Measurements from ENCODE around the gene ZSWIM9. TPM values are rescaled to one million over a fixed set of nuclear protein-coding genes. Genes with fewer than 3 reads are reported as not detected.

ZSWIM9 gene
- total and polyA plus RNA-seq, 4 donors: 0.25 to 2.5 (median 1.6) TPM

DNA sequence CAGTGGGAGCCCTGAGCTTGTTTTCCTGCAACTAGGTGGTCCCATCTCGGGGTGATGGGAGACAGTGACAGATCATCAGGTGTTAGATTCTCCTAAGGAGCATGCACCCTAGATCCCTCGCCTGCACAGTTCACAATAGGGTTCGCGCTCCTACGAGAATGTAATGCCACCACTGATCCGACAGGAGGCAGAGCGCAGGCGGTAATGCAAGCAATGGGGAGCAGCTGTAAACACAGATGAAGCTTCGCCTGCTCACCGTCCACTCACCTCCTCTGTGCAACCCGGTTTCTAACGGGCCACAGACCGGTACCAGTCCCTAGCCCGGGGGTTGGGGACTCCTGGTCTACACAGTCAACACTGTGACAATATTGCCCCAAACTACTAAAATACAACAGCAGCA lies 46.5 kb downstream of the ZSWIM9 start:
- Histone ChIP-seq H3K4me1 (ENCODE audit: control insufficient read depth in 4 of 4, insufficient read depth in 4 of 4, low read length in 3 of 4) (no peaks in the 10 kb centered on the region), H3K36me3 (ENCODE audit: control insufficient read depth in 4 of 4, insufficient read depth in 3 of 4, low read depth in 1 of 4, low read length in 3 of 4) (peaks cover 1 to 27% (median 6%) of the 10 kb centered on the region in 4 donors), H3K9ac (ENCODE audit: low read depth in 1 of 2, low read length in 2 of 2) (no peak overlapping the region), H3K27ac (ENCODE audit: low read depth in 1 of 2, low read length in 2 of 2) (no peak overlapping the region), H3K27me3 (ENCODE audit: control insufficient read depth in 4 of 4, insufficient read depth in 4 of 4, low read length in 3 of 4) (no peaks in the 10 kb centered on the region), H3K9me3 (ENCODE audit: control insufficient read depth in 4 of 4, low read length in 3 of 4) (no peaks in the 10 kb centered on the region), H3K4me3 (ENCODE audit: low read depth in 1 of 3, low read length in 3 of 3) (no peak overlapping the region)
- DNase-seq (ENCODE audit: low spot score): no peak
- TF ChIP-seq RAD21 (IDR thresholded peaks at IDR 0.05): no peak
- no peak for TF ChIP-seq SP1 (IDR thresholded peaks at IDR 0.05)
- TF ChIP-seq, protein P1, sequence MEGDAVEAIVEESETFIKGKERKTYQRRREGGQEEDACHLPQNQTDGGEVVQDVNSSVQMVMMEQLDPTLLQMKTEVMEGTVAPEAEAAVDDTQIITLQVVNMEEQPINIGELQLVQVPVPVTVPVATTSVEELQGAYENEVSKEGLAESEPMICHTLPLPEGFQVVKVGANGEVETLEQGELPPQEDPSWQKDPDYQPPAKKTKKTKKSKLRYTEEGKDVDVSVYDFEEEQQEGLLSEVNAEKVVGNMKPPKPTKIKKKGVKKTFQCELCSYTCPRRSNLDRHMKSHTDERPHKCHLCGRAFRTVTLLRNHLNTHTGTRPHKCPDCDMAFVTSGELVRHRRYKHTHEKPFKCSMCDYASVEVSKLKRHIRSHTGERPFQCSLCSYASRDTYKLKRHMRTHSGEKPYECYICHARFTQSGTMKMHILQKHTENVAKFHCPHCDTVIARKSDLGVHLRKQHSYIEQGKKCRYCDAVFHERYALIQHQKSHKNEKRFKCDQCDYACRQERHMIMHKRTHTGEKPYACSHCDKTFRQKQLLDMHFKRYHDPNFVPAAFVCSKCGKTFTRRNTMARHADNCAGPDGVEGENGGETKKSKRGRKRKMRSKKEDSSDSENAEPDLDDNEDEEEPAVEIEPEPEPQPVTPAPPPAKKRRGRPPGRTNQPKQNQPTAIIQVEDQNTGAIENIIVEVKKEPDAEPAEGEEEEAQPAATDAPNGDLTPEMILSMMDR (IDR thresholded peaks at IDR 0.05; ENCODE audit: low read depth, low read length, missing input control): no peak
- no peak for TF ChIP-seq EGR1 (IDR thresholded peaks at IDR 0.05; ENCODE audit: low read depth in 2 of 2)
- no peak for TF ChIP-seq FOXA1 (IDR thresholded peaks at IDR 0.05)
- TF ChIP-seq RXRA (IDR thresholded peaks at IDR 0.05): no peak
- TF ChIP-seq, protein P2, sequence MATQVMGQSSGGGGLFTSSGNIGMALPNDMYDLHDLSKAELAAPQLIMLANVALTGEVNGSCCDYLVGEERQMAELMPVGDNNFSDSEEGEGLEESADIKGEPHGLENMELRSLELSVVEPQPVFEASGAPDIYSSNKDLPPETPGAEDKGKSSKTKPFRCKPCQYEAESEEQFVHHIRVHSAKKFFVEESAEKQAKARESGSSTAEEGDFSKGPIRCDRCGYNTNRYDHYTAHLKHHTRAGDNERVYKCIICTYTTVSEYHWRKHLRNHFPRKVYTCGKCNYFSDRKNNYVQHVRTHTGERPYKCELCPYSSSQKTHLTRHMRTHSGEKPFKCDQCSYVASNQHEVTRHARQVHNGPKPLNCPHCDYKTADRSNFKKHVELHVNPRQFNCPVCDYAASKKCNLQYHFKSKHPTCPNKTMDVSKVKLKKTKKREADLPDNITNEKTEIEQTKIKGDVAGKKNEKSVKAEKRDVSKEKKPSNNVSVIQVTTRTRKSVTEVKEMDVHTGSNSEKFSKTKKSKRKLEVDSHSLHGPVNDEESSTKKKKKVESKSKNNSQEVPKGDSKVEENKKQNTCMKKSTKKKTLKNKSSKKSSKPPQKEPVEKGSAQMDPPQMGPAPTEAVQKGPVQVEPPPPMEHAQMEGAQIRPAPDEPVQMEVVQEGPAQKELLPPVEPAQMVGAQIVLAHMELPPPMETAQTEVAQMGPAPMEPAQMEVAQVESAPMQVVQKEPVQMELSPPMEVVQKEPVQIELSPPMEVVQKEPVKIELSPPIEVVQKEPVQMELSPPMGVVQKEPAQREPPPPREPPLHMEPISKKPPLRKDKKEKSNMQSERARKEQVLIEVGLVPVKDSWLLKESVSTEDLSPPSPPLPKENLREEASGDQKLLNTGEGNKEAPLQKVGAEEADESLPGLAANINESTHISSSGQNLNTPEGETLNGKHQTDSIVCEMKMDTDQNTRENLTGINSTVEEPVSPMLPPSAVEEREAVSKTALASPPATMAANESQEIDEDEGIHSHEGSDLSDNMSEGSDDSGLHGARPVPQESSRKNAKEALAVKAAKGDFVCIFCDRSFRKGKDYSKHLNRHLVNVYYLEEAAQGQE (IDR thresholded peaks at IDR 0.05): no peak
- no peak for TF ChIP-seq YY1 (IDR thresholded peaks at IDR 0.05)
- TF ChIP-seq MAX (IDR thresholded peaks at IDR 0.05): no peak
- no peak for TF ChIP-seq JUND (IDR thresholded peaks at IDR 0.05)
- no peak for TF ChIP-seq TAF1 (conservative IDR thresholded peaks at IDR 0.05)
- TF ChIP-seq NR2F2 (IDR thresholded peaks at IDR 0.05): no peak
- TF ChIP-seq, protein P3, sequence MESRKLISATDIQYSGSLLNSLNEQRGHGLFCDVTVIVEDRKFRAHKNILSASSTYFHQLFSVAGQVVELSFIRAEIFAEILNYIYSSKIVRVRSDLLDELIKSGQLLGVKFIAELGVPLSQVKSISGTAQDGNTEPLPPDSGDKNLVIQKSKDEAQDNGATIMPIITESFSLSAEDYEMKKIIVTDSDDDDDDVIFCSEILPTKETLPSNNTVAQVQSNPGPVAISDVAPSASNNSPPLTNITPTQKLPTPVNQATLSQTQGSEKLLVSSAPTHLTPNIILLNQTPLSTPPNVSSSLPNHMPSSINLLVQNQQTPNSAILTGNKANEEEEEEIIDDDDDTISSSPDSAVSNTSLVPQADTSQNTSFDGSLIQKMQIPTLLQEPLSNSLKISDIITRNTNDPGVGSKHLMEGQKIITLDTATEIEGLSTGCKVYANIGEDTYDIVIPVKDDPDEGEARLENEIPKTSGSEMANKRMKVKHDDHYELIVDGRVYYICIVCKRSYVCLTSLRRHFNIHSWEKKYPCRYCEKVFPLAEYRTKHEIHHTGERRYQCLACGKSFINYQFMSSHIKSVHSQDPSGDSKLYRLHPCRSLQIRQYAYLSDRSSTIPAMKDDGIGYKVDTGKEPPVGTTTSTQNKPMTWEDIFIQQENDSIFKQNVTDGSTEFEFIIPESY (IDR thresholded peaks at IDR 0.05): no peak
- no peak for TF ChIP-seq HNF4A (conservative IDR thresholded peaks at IDR 0.05)
- no peak for TF ChIP-seq ATF3 (IDR thresholded peaks at IDR 0.05)
- no peak for TF ChIP-seq HNF4G (IDR thresholded peaks at IDR 0.05)
- no peak for TF ChIP-seq FOXA2 (IDR thresholded peaks at IDR 0.05)
- 88% methylated on average over 14 of the region's 14 CpGs for WGBS

- WGBS: 94% methylated on average over 6 of the region's 6 CpGs
- H3K9ac ChIP-seq (ENCODE audit: low read depth in 1 of 2, low read length in 2 of 2): no peak overlapping the region
- H3K4me1 ChIP-seq (ENCODE audit: control insufficient read depth in 4 of 4, insufficient read depth in 4 of 4, low read length in 3 of 4): no peaks in the 10 kb centered on the region
- H3K4me3 ChIP-seq (ENCODE audit: low read depth in 1 of 3, low read length in 3 of 3): no peak overlapping the region
- H3K27ac ChIP-seq (ENCODE audit: low read depth in 1 of 2, low read length in 2 of 2): no peak overlapping the region
- no peaks in the 10 kb centered on the region for H3K9me3 ChIP-seq (ENCODE audit: control insufficient read depth in 4 of 4, low read length in 3 of 4)
- H3K27me3 ChIP-seq (ENCODE audit: control insufficient read depth in 4 of 4, insufficient read depth in 4 of 4, low read length in 3 of 4): no peaks in the 10 kb centered on the region
- TF ChIP-seq FOXA2 (IDR thresholded peaks at IDR 0.05) (no peak), NR2F2 (IDR thresholded peaks at IDR 0.05) (no peak), EGR1 (IDR thresholded peaks at IDR 0.05; ENCODE audit: low read depth in 2 of 2) (no peak), JUND (IDR thresholded peaks at IDR 0.05) (no peak)
- TF ChIP-seq, protein P1 (IDR thresholded peaks at IDR 0.05; ENCODE audit: low read depth, low read length, missing input control): no peak
- TF ChIP-seq, protein P2 (IDR thresholded peaks at IDR 0.05): no peak
- no peak for DNase-seq (ENCODE audit: low spot score)
- H3K36me3 ChIP-seq (ENCODE audit: control insufficient read depth in 4 of 4, insufficient read depth in 3 of 4, low read depth in 1 of 4, low read length in 3 of 4): peaks cover 1 to 26% (median 5%) of the 10 kb centered on the region in 4 donors
These were observed 48.5 kb downstream of the ZSWIM9 start for GRCh38 chr19:48218997-48219396.

Measured in liver (tissue), 9 donors.